Omental fat pad (tissue), 4 donors: ENCODE data around the gene AVL9. TPM values are rescaled to one million over a fixed set of nuclear protein-coding genes. Genes with fewer than 3 reads are reported as not detected.

ENCODE experiments used
- ATAC-seq: fragments of 150-250 bp; one replicate; pipeline ENCODE4 v1.9.1; 2016; ENCODE audit warnings: mild to moderate bottlenecking, moderate library complexity; ENCODE audit not compliant: low FRiP score
- DNase-seq: peaks from one replicate; pipeline ENCODE4 v3.0.0-alpha.2; 2019; ENCODE audit warnings: low spot score
- total RNA-seq, 4 donors: library from RNA; depleted of rRNA; stranded (reverse); fragments of >200 nt; gene quantifications; one replicate each; pipeline ENCODE4 v1.1.0, GENCODE V29; 2016
- TF ChIP-seq, protein P1 (sequence below), 3 donors: fragments of 450-650 bp; IDR thresholded peaks; one replicate each; pipeline ENCODE4 v1.5.1; 2016 to 2017; ENCODE audit warnings: antibody characterized with exemption in 3 of 3, mild to moderate bottlenecking in 3 of 3, moderate library complexity in 2 of 3

Gene AVL9
- total RNA-seq, 4 donors from 2014 or later: 20.7 to 42.2 (median 29.2) TPM

DNA sequence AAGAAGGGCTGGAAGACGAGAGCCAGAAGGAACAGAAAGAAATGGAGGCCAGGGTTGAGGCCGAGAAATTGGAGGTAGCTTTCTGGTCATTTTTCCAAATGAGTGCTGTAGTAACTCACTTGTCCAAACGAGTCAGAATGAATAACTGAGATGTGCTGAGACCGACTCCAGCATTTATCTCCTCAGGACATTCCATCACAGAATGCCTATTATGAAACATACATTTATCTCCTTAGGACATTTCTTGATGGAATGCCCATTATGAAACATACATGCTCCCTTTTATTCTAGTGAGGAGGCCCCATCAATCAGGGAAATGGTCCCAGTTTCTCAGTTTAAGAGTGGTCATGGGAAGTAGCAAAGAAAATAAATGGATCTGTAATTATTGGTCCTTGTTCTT is 16.5 kb downstream of the AVL9 start:
- no peak for ATAC-seq
- TF ChIP-seq, protein P1, sequence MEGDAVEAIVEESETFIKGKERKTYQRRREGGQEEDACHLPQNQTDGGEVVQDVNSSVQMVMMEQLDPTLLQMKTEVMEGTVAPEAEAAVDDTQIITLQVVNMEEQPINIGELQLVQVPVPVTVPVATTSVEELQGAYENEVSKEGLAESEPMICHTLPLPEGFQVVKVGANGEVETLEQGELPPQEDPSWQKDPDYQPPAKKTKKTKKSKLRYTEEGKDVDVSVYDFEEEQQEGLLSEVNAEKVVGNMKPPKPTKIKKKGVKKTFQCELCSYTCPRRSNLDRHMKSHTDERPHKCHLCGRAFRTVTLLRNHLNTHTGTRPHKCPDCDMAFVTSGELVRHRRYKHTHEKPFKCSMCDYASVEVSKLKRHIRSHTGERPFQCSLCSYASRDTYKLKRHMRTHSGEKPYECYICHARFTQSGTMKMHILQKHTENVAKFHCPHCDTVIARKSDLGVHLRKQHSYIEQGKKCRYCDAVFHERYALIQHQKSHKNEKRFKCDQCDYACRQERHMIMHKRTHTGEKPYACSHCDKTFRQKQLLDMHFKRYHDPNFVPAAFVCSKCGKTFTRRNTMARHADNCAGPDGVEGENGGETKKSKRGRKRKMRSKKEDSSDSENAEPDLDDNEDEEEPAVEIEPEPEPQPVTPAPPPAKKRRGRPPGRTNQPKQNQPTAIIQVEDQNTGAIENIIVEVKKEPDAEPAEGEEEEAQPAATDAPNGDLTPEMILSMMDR (IDR thresholded peaks at IDR 0.05): no peak

DNA sequence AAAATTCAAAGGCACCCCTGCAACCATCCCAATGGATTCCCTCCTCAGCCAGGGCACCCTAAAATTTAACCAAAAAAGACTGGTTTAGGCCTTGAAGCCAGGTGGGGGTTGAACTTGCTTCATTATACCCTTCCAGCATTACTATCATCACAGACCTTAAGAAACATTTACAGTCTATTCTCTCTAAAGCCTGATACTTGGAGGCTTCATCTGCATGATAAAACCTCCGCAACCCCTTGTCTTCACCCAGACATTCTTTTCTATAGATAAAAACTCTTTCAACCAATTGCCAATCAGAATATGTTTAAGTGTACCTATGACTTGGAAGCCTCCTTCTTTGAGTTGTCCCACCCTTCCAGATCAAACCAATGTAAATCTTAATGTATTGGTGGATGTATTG is 17.9 kb downstream of the AVL9 start:
- ATAC-seq: no peak

More for the DNA sequence above, 16.5 kb downstream of the AVL9 start:
- DNase-seq: no peak

DNA sequence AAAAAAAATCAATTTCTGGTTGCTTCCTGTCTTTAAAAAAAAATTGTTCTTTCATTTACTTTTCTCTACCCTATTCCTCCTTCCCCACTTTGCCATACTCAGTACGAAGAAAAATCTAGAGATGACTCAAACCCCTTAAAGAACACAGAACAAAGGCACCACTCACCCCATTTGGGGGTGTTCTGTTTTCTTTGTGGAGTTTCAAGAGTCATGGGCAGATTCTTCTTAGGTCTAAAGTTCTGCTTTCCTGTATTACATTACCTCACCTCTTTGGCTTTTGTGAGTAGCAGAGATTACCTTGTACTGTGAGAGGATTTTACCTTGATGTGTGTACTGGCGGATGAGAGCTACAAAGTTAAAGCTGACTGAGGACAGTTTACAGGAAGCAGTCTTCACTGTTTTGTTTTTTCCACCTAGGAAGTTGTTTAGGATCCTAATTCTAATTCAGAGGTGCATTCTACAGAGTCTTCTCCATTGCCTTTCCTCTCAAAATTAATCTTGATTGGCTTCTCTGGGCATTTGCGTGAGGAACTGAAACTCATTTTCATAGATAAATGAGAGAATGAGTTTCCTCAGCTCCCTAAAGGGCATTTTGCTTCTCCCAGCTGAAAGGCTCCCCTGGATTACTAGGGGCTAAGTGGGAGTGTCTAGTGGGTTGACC is 20.7 kb downstream of the AVL9 start:
- no peak for ATAC-seq
- TF ChIP-seq, protein P1 (IDR thresholded peaks at IDR 0.05): no peak

More for the DNA sequence above, 17.9 kb downstream of the AVL9 start:
- TF ChIP-seq, protein P1 (IDR thresholded peaks at IDR 0.05): no peak
- no peak for DNase-seq

DNA sequence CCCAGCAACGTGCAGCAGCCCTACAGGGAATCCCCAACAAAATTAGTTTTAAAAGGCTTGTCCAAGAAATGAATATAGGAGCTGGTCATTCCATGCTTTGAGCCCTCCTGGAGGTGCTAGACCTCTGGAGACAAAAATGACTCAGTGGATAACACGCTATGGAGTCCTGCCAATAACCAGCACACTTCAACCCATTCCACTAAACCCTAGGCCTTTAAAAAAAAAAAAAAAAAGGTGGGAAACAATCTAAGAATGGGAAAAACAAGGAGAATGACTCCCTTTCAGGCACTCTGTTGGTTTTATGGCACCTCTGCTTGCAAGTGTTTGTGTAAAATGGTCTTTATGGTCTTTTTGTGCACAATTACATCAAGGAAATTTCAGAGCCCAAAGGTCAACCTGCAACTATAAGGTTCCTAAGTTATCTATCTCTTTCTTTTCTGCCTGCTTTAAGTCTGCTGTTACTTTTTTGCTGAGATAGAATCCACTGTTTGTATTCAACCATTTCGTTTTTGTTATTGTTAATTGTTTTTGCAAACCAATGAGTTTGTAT is 21.3 kb downstream of the AVL9 start:
- ATAC-seq: no peak
- no peak for DNase-seq
- TF ChIP-seq, protein P1 (IDR thresholded peaks at IDR 0.05): no peak

More for the DNA sequence above, 20.7 kb downstream of the AVL9 start:
- DNase-seq: no peak

DNA sequence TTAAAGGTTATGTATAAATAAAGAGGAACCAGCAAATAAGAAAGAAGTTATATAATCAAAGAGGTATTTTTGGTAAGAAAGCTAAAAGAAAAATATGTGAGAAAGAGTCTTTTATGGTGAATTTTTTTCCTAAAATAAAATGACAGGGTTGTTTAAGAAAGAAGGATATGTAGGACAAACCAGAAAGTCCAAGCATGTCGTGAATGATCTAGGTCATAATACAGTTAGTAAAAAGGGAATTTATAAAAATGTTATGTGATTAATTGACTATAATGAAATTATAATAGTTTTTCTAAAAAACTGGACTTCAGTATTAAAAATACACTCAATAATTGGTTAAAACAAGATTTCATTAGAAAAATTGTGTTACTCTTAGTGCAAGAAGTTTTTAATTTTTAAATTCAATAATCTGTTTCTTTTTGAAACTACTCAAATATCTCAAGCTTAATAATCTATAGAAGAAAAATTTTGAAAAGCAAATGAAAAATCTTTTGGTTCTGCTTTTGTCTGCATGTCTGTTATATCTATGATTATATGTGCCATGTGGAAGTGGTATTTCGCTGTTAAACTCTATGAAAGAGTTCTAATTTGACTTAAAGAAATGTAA is 23.3 kb downstream of the AVL9 start:
- TF ChIP-seq, protein P1 (IDR thresholded peaks at IDR 0.05): no peak
- ATAC-seq (no peak), DNase-seq (no peak)

DNA sequence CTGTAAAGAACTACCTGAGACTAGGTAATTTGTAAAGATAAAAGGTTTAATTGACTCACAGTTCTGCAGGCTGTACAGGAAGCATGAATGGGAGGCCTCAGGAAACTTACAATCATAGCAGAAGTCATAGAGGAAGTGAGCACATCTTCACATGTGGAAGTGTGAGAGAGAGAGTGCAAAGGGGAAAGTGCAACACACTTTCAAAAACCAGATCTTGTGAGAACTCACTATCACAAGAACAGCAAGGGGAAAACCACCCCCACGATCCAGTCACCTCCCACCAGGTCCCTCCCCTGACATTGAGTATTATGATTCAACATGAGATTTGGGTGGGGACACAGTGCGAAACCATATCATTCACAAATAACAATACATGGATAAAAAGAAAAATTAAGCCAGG is 24.5 kb downstream of the AVL9 start:
- ATAC-seq (no peak), DNase-seq (no peak)
- TF ChIP-seq, protein P1 (IDR thresholded peaks at IDR 0.05): no peak
